Natural killer cell (primary cell): ENCODE measurements around the gene TMED1. TPM values are rescaled to one million over a fixed set of nuclear protein-coding genes. Genes with fewer than 3 reads are reported as not detected.

Experiments
- ATAC-seq, 3 donors: fragments of 150-1000 bp in 2 of 3; fragments of 200-7000 bp in 1 of 3; cut with Tn5 transposase; 1 replicate in 1 of 3; 2 replicates in 2 of 3; pipeline ENCODE4 v1.10.0; 2021; ENCODE audit warnings: mild to moderate bottlenecking in 2 of 3, moderate library complexity in 2 of 3
- DNase-seq, 2 donors: peaks; one replicate each; pipeline versions ENCODE4 v3.0.0 to v3.0.0-alpha.2; 2013 to 2021; ENCODE audit warnings: mixed read lengths in 1 of 2
- H3K27ac ChIP-seq: one replicate; pipeline ENCODE4 v1.5.1; 2013; ENCODE audit warnings: mild to moderate bottlenecking, low read length
- H3K27me3 ChIP-seq: one replicate; pipeline ENCODE4 v1.6.1; 2013; ENCODE audit warnings: low read length; ENCODE audit not compliant: control insufficient read depth, insufficient read depth
- H3K36me3 ChIP-seq: one replicate; pipeline ENCODE4 v1.6.1; 2013; ENCODE audit warnings: low read length; ENCODE audit not compliant: control insufficient read depth, insufficient read depth
- H3K4me1 ChIP-seq: one replicate; pipeline ENCODE4 v1.6.1; 2013; ENCODE audit warnings: low read length; ENCODE audit not compliant: control insufficient read depth, insufficient read depth
- H3K4me3 ChIP-seq: one replicate; pipeline ENCODE4 v1.5.1; 2013; ENCODE audit warnings: low read length
- H3K9me3 ChIP-seq: one replicate; pipeline ENCODE4 v1.6.1; 2013; ENCODE audit warnings: low read length; ENCODE audit not compliant: control insufficient read depth, insufficient read depth
- H3K27ac Mint-ChIP-seq, 2 donors: one replicate each; pipeline ENCODE4 v1.8.0; 2022; ENCODE audit warnings: mild to moderate bottlenecking in 2 of 2, mixed read lengths in 2 of 2, moderate library complexity in 1 of 2
- H3K27me3 Mint-ChIP-seq, 2 donors: one replicate each; pipeline ENCODE4 v1.8.0; 2022; ENCODE audit warnings: low read depth in 2 of 2, mixed read lengths in 2 of 2
- H3K36me3 Mint-ChIP-seq: one replicate; pipeline ENCODE4 v1.8.0; 2022; ENCODE audit warnings: mixed read lengths
- H3K4me1 Mint-ChIP-seq, 2 donors: one replicate each; pipeline ENCODE4 v1.8.0; 2022; ENCODE audit warnings: mixed read lengths in 2 of 2
- H3K4me3 Mint-ChIP-seq: one replicate; pipeline ENCODE4 v1.8.0; 2022; ENCODE audit warnings: mild to moderate bottlenecking, moderate library complexity, mixed read lengths
- H3K9me3 Mint-ChIP-seq, 2 donors: one replicate each; pipeline ENCODE4 v1.8.0; 2022; ENCODE audit warnings: mixed read lengths in 2 of 2
- CTCF ChIP-seq: fragments of 200-600 bp; IDR thresholded peaks from one replicate; pipeline ENCODE4 v1.8.0; 2022; ENCODE audit warnings: antibody characterized with exemption
- WGBS: methylation state at CpG from one replicate; pipeline ENCODE4 v1.1.7; 2013; ENCODE audit warnings: missing lambda C conversion rate; ENCODE audit not compliant: insufficient coverage; 5-methylcytosine and 5-hydroxymethylcytosine counted together
- intact Hi-C: fragments of 100-400 bp; cut with micrococcal nuclease; formaldehyde crosslinking; loops from one replicate; pipeline ENCODE4 v1.14.2; 2022
- total RNA-seq, 4 donors: library from RNA; stranded (reverse); fragments of 120-200 nt in 1 of 4; gene quantifications; one replicate each; pipeline versions ENCODE4 v1.2.3 to v1.2.4, GENCODE V29; 2013 to 2022

TMED1 gene
- total RNA-seq, 3 donors from 2014 or later (not counting 1 experiment from before 2014, with no cell fraction given): 20.5 to 27.8 (median 27.4) TPM

GRCh38 chr19:10797541-10798256, 38.3 kb downstream of the TMED1 start:
- H3K4me3 ChIP-seq: peak overlapping the region; percentile 20
- peak overlapping the region; percentile 93 to 100 for H3K27ac Mint-ChIP-seq
- intact Hi-C loops: loop anchor here (1.0 to 10.0 kb wide), 10 partner anchors 18 to 693 kb away; partner anchors contain the start of genes ANGPTL6, KRI1, PPAN and TMED1
- H3K4me1 Mint-ChIP-seq: peaks cover 47 to 54% of the 10 kb centered on the region in 2 donors
- ATAC-seq (peak; percentile 77 to 91 (median 78)), DNase-seq (peak; percentile 94 to 96)
- H3K27me3 ChIP-seq: no peaks in the 10 kb centered on the region
- peak overlapping the region; percentile 98 for H3K27ac ChIP-seq
- no peak for TF ChIP-seq CTCF
- no peaks in the 10 kb centered on the region for H3K9me3 ChIP-seq
- 25% methylated on average over 19 of the region's 19 CpGs for WGBS
- H3K9me3 Mint-ChIP-seq: no peaks in the 10 kb centered on the region
- peaks cover 61% of the 10 kb centered on the region for H3K36me3 ChIP-seq
- H3K4me1 ChIP-seq: peaks cover 69% of the 10 kb centered on the region
- no peaks in the 10 kb centered on the region for H3K27me3 Mint-ChIP-seq
- H3K36me3 Mint-ChIP-seq: no peaks in the 10 kb centered on the region
- H3K4me3 Mint-ChIP-seq: peak overlapping the region; percentile 96

- no peak for TF ChIP-seq CTCF
- peaks cover 63% of the 10 kb centered on the region for H3K4me1 ChIP-seq
- no peaks in the 10 kb centered on the region for H3K36me3 Mint-ChIP-seq
- H3K27ac Mint-ChIP-seq: peak overlapping the region; percentile 93 to 100
- intact Hi-C loops: loop anchor here (1.0 to 10.0 kb wide), 10 partner anchors 18 to 692 kb away; partner anchors contain the start of genes ANGPTL6, KRI1, PPAN and TMED1
- peak overlapping the region; percentile 20 for H3K4me3 ChIP-seq
- H3K36me3 ChIP-seq: peaks cover 55% of the 10 kb centered on the region
- peak; percentile 75 to 80 for DNase-seq
- peak overlapping the region; percentile 98 for H3K27ac ChIP-seq
- peak; percentile 50 to 56 (median 51) for ATAC-seq
- peaks cover 47 to 54% of the 10 kb centered on the region in 2 donors for H3K4me1 Mint-ChIP-seq
- WGBS: 41% methylated on average over 14 of the region's 14 CpGs
- H3K9me3 Mint-ChIP-seq: no peaks in the 10 kb centered on the region
- H3K27me3 Mint-ChIP-seq: no peaks in the 10 kb centered on the region
- no peaks in the 10 kb centered on the region for H3K27me3 ChIP-seq
- H3K4me3 Mint-ChIP-seq: peak overlapping the region; percentile 96
- H3K9me3 ChIP-seq: no peaks in the 10 kb centered on the region
Observed at GRCh38 chr19:10797078-10797477, 38.9 kb downstream of the TMED1 start.

- Histone ChIP-seq H3K27ac (peak overlapping the region; percentile 98), H3K4me1 (peaks cover 63% of the 10 kb centered on the region), H3K27me3 (no peaks in the 10 kb centered on the region), H3K4me3 (peak overlapping the region; percentile 20), H3K36me3 (peaks cover 52% of the 10 kb centered on the region), H3K9me3 (no peaks in the 10 kb centered on the region)
- H3K36me3 Mint-ChIP-seq: no peaks in the 10 kb centered on the region
- peak overlapping the region; percentile 93 to 100 for H3K27ac Mint-ChIP-seq
- peaks cover 47 to 54% of the 10 kb centered on the region in 2 donors for H3K4me1 Mint-ChIP-seq
- peak in 1 of 2 donors; percentile 36 for DNase-seq
- no peaks in the 10 kb centered on the region for H3K27me3 Mint-ChIP-seq
- no peak for ATAC-seq
- WGBS: 91% methylated on average over 19 of the region's 19 CpGs
- H3K4me3 Mint-ChIP-seq: peak overlapping the region; percentile 96
- intact Hi-C loops: loop anchor here (1.0 to 10.0 kb wide), 10 partner anchors 19 to 692 kb away; partner anchors contain the start of genes ANGPTL6, KRI1, PPAN and TMED1
- no peaks in the 10 kb centered on the region for H3K9me3 Mint-ChIP-seq
- no peak for TF ChIP-seq CTCF
Observed at GRCh38 chr19:10796653-10797052, 39.4 kb downstream of the TMED1 start.
